Measurements from ENCODE around the gene NOTCH3. TPM values are rescaled to one million over a fixed set of nuclear protein-coding genes. Genes with fewer than 3 reads are reported as not detected.

The NOTCH3 gene
- total RNA-seq, 1 donor from 2014 or later = 559 TPM

- Mint-ChIP-seq H3K27me3 (ENCODE audit: low read depth) (no peaks in the 10 kb centered on the region), H3K9me3 (ENCODE audit: low read depth) (no peaks in the 10 kb centered on the region), H3K36me3 (ENCODE audit: low read depth) (peaks cover 44% of the 10 kb centered on the region), H3K4me3 (ENCODE audit: unreplicated experiment) (no peak overlapping the region), H3K27ac (ENCODE audit: unreplicated experiment) (no peak overlapping the region), H3K4me1 (ENCODE audit: low read depth) (no peaks in the 10 kb centered on the region)
- no peak for DNase-seq (ENCODE audit: low spot score)
- TF ChIP-seq, protein P1, sequence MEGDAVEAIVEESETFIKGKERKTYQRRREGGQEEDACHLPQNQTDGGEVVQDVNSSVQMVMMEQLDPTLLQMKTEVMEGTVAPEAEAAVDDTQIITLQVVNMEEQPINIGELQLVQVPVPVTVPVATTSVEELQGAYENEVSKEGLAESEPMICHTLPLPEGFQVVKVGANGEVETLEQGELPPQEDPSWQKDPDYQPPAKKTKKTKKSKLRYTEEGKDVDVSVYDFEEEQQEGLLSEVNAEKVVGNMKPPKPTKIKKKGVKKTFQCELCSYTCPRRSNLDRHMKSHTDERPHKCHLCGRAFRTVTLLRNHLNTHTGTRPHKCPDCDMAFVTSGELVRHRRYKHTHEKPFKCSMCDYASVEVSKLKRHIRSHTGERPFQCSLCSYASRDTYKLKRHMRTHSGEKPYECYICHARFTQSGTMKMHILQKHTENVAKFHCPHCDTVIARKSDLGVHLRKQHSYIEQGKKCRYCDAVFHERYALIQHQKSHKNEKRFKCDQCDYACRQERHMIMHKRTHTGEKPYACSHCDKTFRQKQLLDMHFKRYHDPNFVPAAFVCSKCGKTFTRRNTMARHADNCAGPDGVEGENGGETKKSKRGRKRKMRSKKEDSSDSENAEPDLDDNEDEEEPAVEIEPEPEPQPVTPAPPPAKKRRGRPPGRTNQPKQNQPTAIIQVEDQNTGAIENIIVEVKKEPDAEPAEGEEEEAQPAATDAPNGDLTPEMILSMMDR (IDR thresholded peaks at IDR 0.05) = no peak
Measured at GRCh38 chr19:15187026-15188007, 13.5 kb downstream of the NOTCH3 start.

GRCh38 chr19:15185188-15185587 lies 15.6 kb downstream of the NOTCH3 start:
- DNase-seq (ENCODE audit: low spot score) = no peak
- Mint-ChIP-seq H3K27ac (ENCODE audit: unreplicated experiment) (no peak overlapping the region), H3K36me3 (ENCODE audit: low read depth) (peaks cover 36% of the 10 kb centered on the region)

GRCh38 chr19:15184776-15185175 lies 16.0 kb downstream of the NOTCH3 start:
- Mint-ChIP-seq H3K27me3 (ENCODE audit: low read depth) (no peaks in the 10 kb centered on the region), H3K27ac (ENCODE audit: unreplicated experiment) (no peak overlapping the region), H3K4me3 (ENCODE audit: unreplicated experiment) (no peak overlapping the region), H3K4me1 (ENCODE audit: low read depth) (no peaks in the 10 kb centered on the region), H3K9me3 (ENCODE audit: low read depth) (no peaks in the 10 kb centered on the region), H3K36me3 (ENCODE audit: low read depth) (peaks cover 39% of the 10 kb centered on the region)
- no peak for DNase-seq (ENCODE audit: low spot score)
- TF ChIP-seq, protein P1 (IDR thresholded peaks at IDR 0.05) = no peak

More at GRCh38 chr19:15185188-15185587, 15.6 kb downstream of the NOTCH3 start:
- no peaks in the 10 kb centered on the region for H3K27me3 Mint-ChIP-seq (ENCODE audit: low read depth)
- no peaks in the 10 kb centered on the region for H3K9me3 Mint-ChIP-seq (ENCODE audit: low read depth)
- no peak overlapping the region for H3K4me3 Mint-ChIP-seq (ENCODE audit: unreplicated experiment)
- no peaks in the 10 kb centered on the region for H3K4me1 Mint-ChIP-seq (ENCODE audit: low read depth)
- TF ChIP-seq, protein P1 (IDR thresholded peaks at IDR 0.05) = no peak

DNA sequence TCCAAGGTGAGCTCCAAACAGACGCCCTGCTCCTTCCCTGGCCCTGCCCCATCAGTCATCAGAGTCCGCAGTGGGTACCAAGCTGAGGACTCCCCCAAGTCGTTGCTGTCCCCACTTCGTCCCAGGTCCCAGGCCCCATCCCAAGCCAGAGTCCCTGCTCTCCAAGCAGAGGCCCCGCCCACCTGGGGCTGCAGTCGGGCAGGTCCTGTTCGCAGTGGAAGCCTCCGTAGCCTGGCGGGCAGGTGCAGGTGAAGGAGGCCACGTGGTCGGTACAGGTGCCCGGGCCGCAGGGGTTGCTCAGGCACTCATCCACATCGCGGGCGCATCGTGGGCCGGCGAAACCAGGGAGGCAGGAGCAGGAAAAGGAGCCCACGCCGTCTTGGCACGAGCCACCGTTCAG lies 19.4 kb downstream of the NOTCH3 start:
- Mint-ChIP-seq H3K9me3 (ENCODE audit: low read depth) (no peaks in the 10 kb centered on the region), H3K27ac (ENCODE audit: unreplicated experiment) (peak overlapping the region; percentile 5), H3K36me3 (ENCODE audit: low read depth) (peaks cover 35% of the 10 kb centered on the region), H3K4me1 (ENCODE audit: low read depth) (peaks cover 5% of the 10 kb centered on the region), H3K4me3 (ENCODE audit: unreplicated experiment) (no peak overlapping the region), H3K27me3 (ENCODE audit: low read depth) (no peaks in the 10 kb centered on the region)
- DNase-seq (ENCODE audit: low spot score) = no peak
- TF ChIP-seq, protein P1 (IDR thresholded peaks at IDR 0.05) = no peak

GRCh38 chr19:15180451-15181390 lies 20.1 kb downstream of the NOTCH3 start:
- Mint-ChIP-seq H3K36me3 (ENCODE audit: low read depth) (peaks cover 31% of the 10 kb centered on the region), H3K27ac (ENCODE audit: unreplicated experiment) (peak overlapping the region; percentile 42), H3K4me3 (ENCODE audit: unreplicated experiment) (no peak overlapping the region)

More at GRCh38 chr19:15180451-15181390, 20.1 kb downstream of the NOTCH3 start:
- TF ChIP-seq, protein P1 (IDR thresholded peaks at IDR 0.05) = no peak
- DNase-seq (ENCODE audit: low spot score) = no peak
- H3K9me3 Mint-ChIP-seq (ENCODE audit: low read depth) = no peaks in the 10 kb centered on the region
- H3K27me3 Mint-ChIP-seq (ENCODE audit: low read depth) = no peaks in the 10 kb centered on the region
- peaks cover 5% of the 10 kb centered on the region for H3K4me1 Mint-ChIP-seq (ENCODE audit: low read depth)

Measured in chondrocyte (in vitro differentiated cells).